PC-9 (cell line): ENCODE results near the gene DUSP22. TPM values are rescaled to one million over a fixed set of nuclear protein-coding genes. Genes with fewer than 3 reads are reported as not detected.

Experiments used
- BruUV-seq: library from RNA; stranded (reverse); fragments of 400-500 nt; replicated peaks from 2 replicates; lab custom pipeline; 2021; lab: Mats Ljungman, UMichigan
- CTCF ChIA-PET: fragments of 300-600 bp; sonication (Branson Sonifier 250); formaldehyde crosslinking; loops from one replicate; lab custom pipeline; 2022; ENCODE audit warnings: antibody characterized with exemption; lab: Charles Lee
- POLR2A ChIA-PET: fragments of 300-600 bp; sonication (Branson Sonifier 250); formaldehyde crosslinking; loops from one replicate; lab custom pipeline; 2022; ENCODE audit warnings: antibody characterized with exemption; ENCODE audit not compliant: unreplicated experiment; lab: Charles Lee
- DNase-seq, 2 experiments: peaks; one replicate each; pipeline versions ENCODE4 v3.0.0 to v3.0.0-alpha.2; 2015 to 2022; ENCODE audit warnings: mixed read lengths in 1 of 2
- H2AFZ ChIP-seq: fragments of 200-600 bp; sonication (generic); 2 replicates; pipeline ENCODE4 v1.8.1; 2017; ENCODE audit warnings: antibody characterized with exemption
- H3F3A ChIP-seq: fragments of 200-600 bp; sonication (generic); 2 replicates; pipeline ENCODE4 v1.8.1; 2017; ENCODE audit warnings: antibody characterized with exemption, mild to moderate bottlenecking, low read depth; ENCODE audit not compliant: insufficient read depth
- H3K27ac ChIP-seq: fragments of 200-600 bp; sonication (generic); 2 replicates; pipeline ENCODE4 v1.6.1; 2016; ENCODE audit warnings: mixed run types
- H3K27me3 ChIP-seq: fragments of 200-600 bp; sonication (generic); 2 replicates; pipeline ENCODE4 v1.6.1; 2016; ENCODE audit warnings: low read depth, mixed run types; ENCODE audit not compliant: insufficient read depth
- H3K36me3 ChIP-seq: fragments of 200-600 bp; sonication (generic); 2 replicates; pipeline ENCODE4 v1.6.1; 2016; ENCODE audit warnings: low read depth, mixed run types
- H3K4me1 ChIP-seq: fragments of 200-600 bp; sonication (generic); replicated peaks from 2 replicates; pipeline ENCODE4 v1.6.1; 2016; ENCODE audit warnings: mixed run types; ENCODE audit not compliant: insufficient read depth
- H3K4me2 ChIP-seq: fragments of 200-600 bp; sonication (generic); 2 replicates; pipeline ENCODE4 v1.6.1; 2017; ENCODE audit warnings: mixed run types
- H3K4me3 ChIP-seq: fragments of 200-600 bp; sonication (generic); 2 replicates; pipeline ENCODE4 v1.6.1; 2016; ENCODE audit warnings: mixed run types
- H3K79me2 ChIP-seq: fragments of 200-600 bp; sonication (generic); 2 replicates; pipeline ENCODE4 v1.6.1; 2017; ENCODE audit warnings: low read depth, mixed run types
- H3K9me2 ChIP-seq: fragments of 200-600 bp; sonication (generic); 2 replicates; pipeline ENCODE4 v1.8.1; 2017; ENCODE audit warnings: mild to moderate bottlenecking; ENCODE audit not compliant: insufficient read depth
- H3K9me3 ChIP-seq: fragments of 200-600 bp; sonication (generic); 2 replicates; pipeline ENCODE4 v1.8.1; 2016; ENCODE audit warnings: low read depth; ENCODE audit not compliant: insufficient read depth
- H4K20me1 ChIP-seq: fragments of 200-600 bp; sonication (generic); 2 replicates; pipeline ENCODE4 v1.8.1; 2017; ENCODE audit not compliant: insufficient read depth
- EZH2 ChIP-seq: fragments of 200-600 bp; sonication (generic); IDR thresholded peaks from 2 replicates; pipeline ENCODE4 v1.8.0; 2017; ENCODE audit warnings: antibody characterized with exemption, low read depth
- intact Hi-C: fragments of 100-400 bp; cut with micrococcal nuclease; formaldehyde crosslinking; loops from one replicate; pipeline ENCODE4 v1.10.0; 2022; ENCODE audit not compliant: unreplicated experiment
- total RNA-seq: library from RNA; stranded (reverse); gene quantifications from 2 replicates; pipeline ENCODE4 v1.2.3, GENCODE V29; 2021
- TF ChIP-seq, protein P1 (sequence below): fragments of 200-600 bp; sonication (generic); conservative IDR thresholded peaks from 2 replicates; pipeline ENCODE4 v1.6.1; 2017; ENCODE audit warnings: mixed run types, antibody characterized with exemption, mild to moderate bottlenecking, moderate library complexity

Gene DUSP22
- total RNA-seq, 1 experiment from 2014 or later = 25.5 TPM

DNA sequence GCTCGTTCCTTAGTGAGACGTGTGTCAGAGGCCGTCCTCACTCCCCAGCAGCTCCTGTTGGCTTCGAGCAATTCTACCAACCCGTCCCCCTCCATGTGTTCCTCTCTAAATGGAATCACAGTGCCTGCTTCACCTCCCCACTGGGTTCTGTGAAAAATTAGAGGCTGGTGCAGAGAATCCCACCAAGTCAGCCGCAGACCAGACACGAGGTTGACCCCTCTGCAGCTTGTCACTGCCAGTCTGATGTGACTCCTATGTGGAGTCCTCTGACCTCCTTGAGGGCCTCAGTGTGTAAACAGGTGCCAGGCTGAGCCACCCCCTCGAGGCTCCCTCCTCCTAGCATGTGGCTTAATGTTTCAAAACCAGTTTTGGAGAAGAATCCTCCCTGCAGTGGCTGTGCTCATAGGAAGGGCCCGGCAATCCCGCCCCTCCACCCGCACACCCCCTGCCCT lies 86.7 kb downstream of the DUSP22 start:
- BruUV-seq = no TSS peak
- Histone ChIP-seq H3K9me2 (no peaks in the 10 kb centered on the region), H4K20me1 (no peaks in the 10 kb centered on the region), H3K27me3 (peaks cover 83% of the 10 kb centered on the region), H3K4me1 (no peaks in the 10 kb centered on the region), H3K79me2 (no peaks in the 10 kb centered on the region), H3K9me3 (no peaks in the 10 kb centered on the region), H2AFZ (peak overlapping the region; percentile 36; the same call in 1 of the 2 replicates), H3K36me3 (no peaks in the 10 kb centered on the region), H3F3A (no peaks in the 10 kb centered on the region), H3K4me3 (no peak overlapping the region), H3K27ac (no peak overlapping the region), H3K4me2 (peak overlapping the region; percentile 29)
- intact Hi-C loops = loop anchor here (10.0 kb wide), 1 partner anchor 164 kb away; no protein-coding TSS in a partner anchor
- POLR2A ChIA-PET = no interaction called here
- CTCF ChIA-PET = no interaction called here
- TF ChIP-seq, protein P1, sequence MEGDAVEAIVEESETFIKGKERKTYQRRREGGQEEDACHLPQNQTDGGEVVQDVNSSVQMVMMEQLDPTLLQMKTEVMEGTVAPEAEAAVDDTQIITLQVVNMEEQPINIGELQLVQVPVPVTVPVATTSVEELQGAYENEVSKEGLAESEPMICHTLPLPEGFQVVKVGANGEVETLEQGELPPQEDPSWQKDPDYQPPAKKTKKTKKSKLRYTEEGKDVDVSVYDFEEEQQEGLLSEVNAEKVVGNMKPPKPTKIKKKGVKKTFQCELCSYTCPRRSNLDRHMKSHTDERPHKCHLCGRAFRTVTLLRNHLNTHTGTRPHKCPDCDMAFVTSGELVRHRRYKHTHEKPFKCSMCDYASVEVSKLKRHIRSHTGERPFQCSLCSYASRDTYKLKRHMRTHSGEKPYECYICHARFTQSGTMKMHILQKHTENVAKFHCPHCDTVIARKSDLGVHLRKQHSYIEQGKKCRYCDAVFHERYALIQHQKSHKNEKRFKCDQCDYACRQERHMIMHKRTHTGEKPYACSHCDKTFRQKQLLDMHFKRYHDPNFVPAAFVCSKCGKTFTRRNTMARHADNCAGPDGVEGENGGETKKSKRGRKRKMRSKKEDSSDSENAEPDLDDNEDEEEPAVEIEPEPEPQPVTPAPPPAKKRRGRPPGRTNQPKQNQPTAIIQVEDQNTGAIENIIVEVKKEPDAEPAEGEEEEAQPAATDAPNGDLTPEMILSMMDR = no peak
- no peak for TF ChIP-seq EZH2
- no peak for DNase-seq

DNA sequence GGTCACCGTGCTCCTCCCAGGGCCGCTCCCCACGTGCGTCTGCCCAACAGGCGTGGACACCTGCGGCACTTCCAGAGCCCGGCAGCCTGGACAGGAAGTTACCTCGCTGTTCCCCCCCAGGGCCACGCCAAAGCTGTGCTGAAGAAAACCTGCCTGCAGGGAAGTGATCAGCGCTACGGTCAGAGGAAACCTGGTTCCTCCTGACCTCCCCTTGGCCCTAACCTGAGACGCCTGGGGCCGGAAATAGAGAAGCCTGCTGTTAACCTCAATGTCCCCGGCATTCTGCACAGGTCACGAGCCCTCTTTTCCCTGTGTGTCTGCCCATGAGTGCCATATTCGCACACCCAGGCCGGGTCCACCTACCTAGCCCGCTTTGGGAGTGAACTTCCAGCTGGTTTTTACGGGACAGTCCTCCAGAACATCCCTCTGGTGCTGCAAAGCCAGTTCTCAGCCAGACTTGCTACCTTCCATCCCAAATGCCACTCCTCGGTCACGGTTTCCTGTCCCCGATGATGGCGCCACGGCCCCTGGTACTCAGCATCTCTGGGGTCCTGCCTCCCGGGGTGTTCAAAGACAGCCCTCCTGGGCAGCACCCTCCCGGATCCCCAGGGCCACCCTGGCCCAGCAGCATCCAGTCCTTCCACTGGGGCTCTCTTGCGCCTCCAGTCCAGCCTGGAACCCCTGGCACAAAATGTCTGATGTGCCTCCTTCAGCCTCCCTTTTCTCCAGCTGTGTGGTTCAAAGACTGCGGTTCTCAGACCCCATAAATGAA lies 87.3 kb downstream of the DUSP22 start:
- H3K4me2 ChIP-seq = peak overlapping the region; percentile 29
- TF ChIP-seq EZH2 = 0 out of 2 replicates have a peak, but pooled peaks have one; percentile 62
- TF ChIP-seq, protein P1 = no peak
- POLR2A ChIA-PET = no interaction called here
- no peaks in the 10 kb centered on the region for H3K9me2 ChIP-seq
- CTCF ChIA-PET = interaction anchor here (0.5 kb wide), 1 partner anchor 93 kb away, joined by 5 read pairs; no protein-coding TSS in a partner anchor
- no peak overlapping the region for H3K4me3 ChIP-seq
- H3K36me3 ChIP-seq = no peaks in the 10 kb centered on the region
- H3K79me2 ChIP-seq = no peaks in the 10 kb centered on the region
- no peaks in the 10 kb centered on the region for H4K20me1 ChIP-seq
- no peaks in the 10 kb centered on the region for H3F3A ChIP-seq
- H3K27me3 ChIP-seq = peaks cover 77% of the 10 kb centered on the region
- BruUV-seq = no TSS peak
- intact Hi-C loops = loop anchor here (10.0 kb wide), 1 partner anchor 165 kb away; no protein-coding TSS in a partner anchor
- no peaks in the 10 kb centered on the region for H3K4me1 ChIP-seq
- H3K27ac ChIP-seq = no peak overlapping the region
- DNase-seq = peak; percentile 49 to 54
- H2AFZ ChIP-seq = peak overlapping the region; percentile 36; the same call in 1 of the 2 replicates
- H3K9me3 ChIP-seq = no peaks in the 10 kb centered on the region

DNA sequence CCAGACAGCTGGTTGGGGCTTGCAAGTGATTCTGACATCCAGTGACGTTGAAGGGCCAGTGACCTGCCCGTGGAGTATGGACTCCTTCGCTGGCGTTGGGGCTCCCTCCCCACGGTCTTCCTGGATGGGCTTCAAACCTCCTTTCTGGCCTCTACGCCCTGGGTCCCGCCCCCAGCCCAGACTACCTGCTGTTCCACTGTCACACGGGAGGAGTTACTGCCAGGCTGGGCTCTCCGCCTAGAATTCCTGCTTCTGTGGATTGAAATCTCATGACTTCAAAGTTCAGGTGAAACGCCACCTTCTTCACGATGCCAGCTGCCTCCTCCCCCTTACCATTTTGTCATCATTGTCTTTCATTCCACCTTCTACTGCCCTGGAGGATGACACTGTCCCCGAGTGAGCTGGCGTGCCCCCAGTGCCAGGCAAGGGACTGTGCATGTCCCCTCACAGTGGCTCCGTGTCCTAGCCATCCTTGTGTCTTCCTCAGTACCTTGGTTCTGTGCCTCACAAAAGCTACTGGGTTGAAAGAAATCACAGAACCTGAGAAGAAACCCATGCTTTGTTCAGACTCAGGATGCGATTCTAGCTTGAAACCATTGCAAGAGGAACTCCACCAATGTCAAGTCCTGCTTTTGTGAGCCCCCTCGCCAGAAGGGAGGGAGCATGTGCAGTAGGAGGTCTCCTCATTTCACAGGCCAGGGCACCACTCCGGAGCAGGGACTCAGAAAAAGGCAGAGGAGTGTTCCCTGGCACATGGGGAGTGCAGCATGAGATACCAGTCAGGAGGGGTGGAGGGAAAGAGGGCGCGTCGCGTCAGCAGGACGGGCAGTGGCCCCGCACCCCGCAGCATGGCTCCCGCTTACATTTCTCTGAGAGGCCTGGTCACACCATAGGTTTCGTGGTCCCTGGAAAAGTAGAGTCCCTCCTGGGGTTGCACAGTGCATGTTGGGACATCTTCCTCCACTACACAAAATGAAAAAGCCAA lies 88.2 kb downstream of the DUSP22 start:
- ChIA-PET POLR2A (no interaction called here), CTCF (interaction anchor here (0.5 kb wide), 1 partner anchor 92 kb away, joined by 5 read pairs; no protein-coding TSS in a partner anchor)
- no peak overlapping the region for H3K4me2 ChIP-seq
- no peaks in the 10 kb centered on the region for H3F3A ChIP-seq
- BruUV-seq = no TSS peak
- H3K27me3 ChIP-seq = peaks cover 72% of the 10 kb centered on the region
- H3K9me2 ChIP-seq = no peaks in the 10 kb centered on the region
- TF ChIP-seq, protein P1 = no peak
- no peak for TF ChIP-seq EZH2
- DNase-seq = no peak
- no peaks in the 10 kb centered on the region for H3K4me1 ChIP-seq
- intact Hi-C loops = no loop called here
- no peak overlapping the region for H3K27ac ChIP-seq
- no peaks in the 10 kb centered on the region for H4K20me1 ChIP-seq
- H3K9me3 ChIP-seq = no peaks in the 10 kb centered on the region
- no peaks in the 10 kb centered on the region for H3K36me3 ChIP-seq
- H3K4me3 ChIP-seq = no peak overlapping the region
- H2AFZ ChIP-seq = no peak overlapping the region
- H3K79me2 ChIP-seq = no peaks in the 10 kb centered on the region
